ENCODE results near the gene STKLD1. TPM values are rescaled to one million over a fixed set of nuclear protein-coding genes. Genes with fewer than 3 reads are reported as not detected.
"Not testable (repeated sequence)": the region's sequence is repeated elsewhere in the genome, so short reads cannot be mapped to it uniquely, and the experiment has no call there.

STKLD1 gene
- total RNA-seq, 1 experiment from 2014 or later, result 4.1 TPM

- no peak overlapping the region for H3K27ac ChIP-seq (ENCODE audit: low read length)
- no TSS peak for BruUV-seq (replicated peaks)
Observed at GRCh38 chr9:133449760-133450159, 73.6 kb downstream of the STKLD1 start.

DNA sequence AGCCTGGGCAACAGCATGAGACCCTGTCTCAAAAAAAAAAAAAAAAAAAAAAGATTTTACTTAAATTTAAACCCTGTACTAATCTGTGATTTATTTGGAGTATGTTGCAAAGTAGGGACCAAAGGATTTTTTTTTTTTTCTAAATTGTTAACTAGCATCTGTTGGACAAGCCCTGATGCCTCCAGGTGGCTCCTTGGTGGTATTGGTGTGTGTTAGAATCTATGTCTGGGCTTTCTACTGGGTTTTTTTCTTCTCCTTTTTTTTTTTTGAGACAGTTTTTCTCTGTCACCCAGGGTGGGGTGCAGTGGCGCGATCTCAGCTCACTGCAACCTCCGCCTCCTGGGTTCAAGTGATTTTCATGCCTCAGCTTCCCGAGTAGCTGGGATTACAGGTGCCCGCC is 75.7 kb downstream of the STKLD1 start:
- POLR2A ChIA-PET (ENCODE audit: unreplicated experiment), result not testable (repeated sequence)

More at GRCh38 chr9:133449760-133450159, 73.6 kb downstream of the STKLD1 start:
- Histone ChIP-seq H3K9me2 (replicated peaks; ENCODE audit: low read length) (no peaks in the 10 kb centered on the region), H3K27me3 (ENCODE audit: low read length) (no peaks in the 10 kb centered on the region), H2AFZ (ENCODE audit: low read length) (no peak overlapping the region), H4K20me1 (ENCODE audit: low read length) (no peaks in the 10 kb centered on the region), H3K4me3 (ENCODE audit: low read length) (no peak overlapping the region), H3K4me2 (ENCODE audit: low read length) (no peak overlapping the region), H3K9me3 (ENCODE audit: low read length) (no peaks in the 10 kb centered on the region), H3K36me3 (ENCODE audit: low read depth, low read length) (no peaks in the 10 kb centered on the region), H3F3A (ENCODE audit: low read length, unreplicated experiment) (no peaks in the 10 kb centered on the region), H3K9ac (ENCODE audit: low read length) (no peak overlapping the region), H3K79me2 (ENCODE audit: low read length) (no peaks in the 10 kb centered on the region), H3K4me1 (ENCODE audit: insufficient read depth, low read length) (peaks cover 6% of the 10 kb centered on the region; the same call in 1 of the 2 replicates)
- TF ChIP-seq EZH2 (IDR thresholded peaks at IDR 0.05; ENCODE audit: low read length, unreplicated experiment), result no peak
- ChIA-PET POLR2A (ENCODE audit: unreplicated experiment) (no interaction called here), CTCF (no interaction called here)
- intact Hi-C loops (cut with micrococcal nuclease), result no loop called here
- peak; percentile 77 for DNase-seq
- peak; percentile 99 for ATAC-seq

DNA sequence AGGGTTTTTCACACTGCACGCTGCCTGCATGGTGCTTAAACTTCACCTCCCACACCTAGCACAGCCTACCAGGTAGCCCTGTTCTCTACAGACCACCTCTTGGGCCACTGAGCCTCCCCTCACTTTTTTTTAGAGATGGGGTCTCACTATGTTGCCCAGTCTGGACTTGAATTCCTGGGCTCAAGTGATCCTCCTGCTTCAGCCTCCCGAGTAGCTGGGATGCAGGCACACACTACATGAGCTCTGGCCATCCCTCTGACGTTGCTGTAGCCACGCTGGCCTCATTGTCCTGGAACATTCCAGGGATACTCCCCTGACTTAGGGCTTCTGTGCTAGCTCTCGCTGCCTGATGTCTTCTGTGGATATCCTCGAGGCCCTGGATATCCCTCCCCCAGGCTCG is 76.4 kb downstream of the STKLD1 start:
- Histone ChIP-seq H3K4me2 (ENCODE audit: low read length) (no peak overlapping the region), H2AFZ (ENCODE audit: low read length) (no peak overlapping the region), H3K4me3 (ENCODE audit: low read length) (no peak overlapping the region), H3K9me2 (replicated peaks; ENCODE audit: low read length) (no peaks in the 10 kb centered on the region), H3K4me1 (ENCODE audit: insufficient read depth, low read length) (peaks cover 6% of the 10 kb centered on the region; the same call in 1 of the 2 replicates), H3K9ac (ENCODE audit: low read length) (no peak overlapping the region), H3K9me3 (ENCODE audit: low read length) (no peaks in the 10 kb centered on the region), H3K27ac (ENCODE audit: low read length) (no peak overlapping the region), H4K20me1 (ENCODE audit: low read length) (no peaks in the 10 kb centered on the region), H3F3A (ENCODE audit: low read length, unreplicated experiment) (no peaks in the 10 kb centered on the region), H3K27me3 (ENCODE audit: low read length) (no peaks in the 10 kb centered on the region), H3K79me2 (ENCODE audit: low read length) (no peaks in the 10 kb centered on the region), H3K36me3 (ENCODE audit: low read depth, low read length) (no peaks in the 10 kb centered on the region)
- ChIA-PET POLR2A (ENCODE audit: unreplicated experiment) (no interaction called here), CTCF (no interaction called here)
- ATAC-seq (no peak), DNase-seq (no peak)
- intact Hi-C loops (cut with micrococcal nuclease), result no loop called here
- BruUV-seq (replicated peaks), result no TSS peak
- TF ChIP-seq EZH2 (IDR thresholded peaks at IDR 0.05; ENCODE audit: low read length, unreplicated experiment) (no peak), CTCF (conservative IDR thresholded peaks at IDR 0.05; ENCODE audit: low read depth, low read length) (no peak), EZH2phosphoT487 (IDR thresholded peaks at IDR 0.05; ENCODE audit: borderline replicate concordance, low read length) (no peak)

More for the DNA sequence above, 75.7 kb downstream of the STKLD1 start:
- H3K9me2 ChIP-seq (replicated peaks; ENCODE audit: low read length); H3K27me3 ChIP-seq (ENCODE audit: low read length); CTCF ChIA-PET; DNase-seq; intact Hi-C loops (cut with micrococcal nuclease); H3K4me1 ChIP-seq (ENCODE audit: insufficient read depth, low read length); BruUV-seq (replicated peaks); ATAC-seq; H3K4me2 ChIP-seq (ENCODE audit: low read length); H3K36me3 ChIP-seq (ENCODE audit: low read depth, low read length); H3K27ac ChIP-seq (ENCODE audit: low read length); H3K9ac ChIP-seq (ENCODE audit: low read length); H3K4me3 ChIP-seq (ENCODE audit: low read length); H3K9me3 ChIP-seq (ENCODE audit: low read length); H3K79me2 ChIP-seq (ENCODE audit: low read length); H3F3A ChIP-seq (ENCODE audit: low read length, unreplicated experiment); H2AFZ ChIP-seq (ENCODE audit: low read length); H4K20me1 ChIP-seq (ENCODE audit: low read length): not testable (repeated sequence)

DNA sequence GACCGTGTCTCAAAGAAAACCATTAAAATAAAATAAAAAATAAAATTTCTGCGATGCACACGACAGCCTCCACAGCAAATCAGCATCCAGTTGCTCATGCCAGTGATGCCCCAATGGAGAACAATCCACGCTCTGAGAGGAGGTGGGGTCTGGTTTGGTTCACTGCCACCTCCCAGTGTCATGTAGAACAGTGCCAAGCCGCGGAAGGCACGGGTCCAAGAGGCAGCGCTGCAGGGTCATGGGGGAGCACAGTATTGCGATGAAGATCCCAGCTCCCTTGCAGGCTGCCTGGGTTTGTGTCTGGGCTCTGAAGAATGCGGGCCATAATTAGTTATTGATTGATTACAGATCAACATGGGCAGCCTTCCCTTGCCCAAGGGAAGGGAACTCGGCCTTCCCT is 77.5 kb downstream of the STKLD1 start:
- peaks cover 6% of the 10 kb centered on the region; the same call in 1 of the 2 replicates for H3K4me1 ChIP-seq (ENCODE audit: insufficient read depth, low read length)
- H3K79me2 ChIP-seq (ENCODE audit: low read length), result no peaks in the 10 kb centered on the region
- no peak overlapping the region for H3K9ac ChIP-seq (ENCODE audit: low read length)
- POLR2A ChIA-PET (ENCODE audit: unreplicated experiment), result no interaction called here
- ATAC-seq (no peak), DNase-seq (no peak)
- H2AFZ ChIP-seq (ENCODE audit: low read length), result no peak overlapping the region
- H3F3A ChIP-seq (ENCODE audit: low read length, unreplicated experiment), result no peaks in the 10 kb centered on the region
- TF ChIP-seq EZH2phosphoT487 (IDR thresholded peaks at IDR 0.05; ENCODE audit: borderline replicate concordance, low read length), result no peak
- TF ChIP-seq EZH2 (IDR thresholded peaks at IDR 0.05; ENCODE audit: low read length, unreplicated experiment), result no peak
- no peak for TF ChIP-seq CTCF (conservative IDR thresholded peaks at IDR 0.05; ENCODE audit: low read depth, low read length)
- no peaks in the 10 kb centered on the region for H3K9me2 ChIP-seq (replicated peaks; ENCODE audit: low read length)
- no peaks in the 10 kb centered on the region for H3K27me3 ChIP-seq (ENCODE audit: low read length)
- no peak overlapping the region for H3K27ac ChIP-seq (ENCODE audit: low read length)
- H3K9me3 ChIP-seq (ENCODE audit: low read length), result no peaks in the 10 kb centered on the region
- no peaks in the 10 kb centered on the region for H3K36me3 ChIP-seq (ENCODE audit: low read depth, low read length)
- intact Hi-C loops (cut with micrococcal nuclease), result no loop called here
- BruUV-seq (replicated peaks), result no TSS peak
- CTCF ChIA-PET, result no interaction called here
- no peaks in the 10 kb centered on the region for H4K20me1 ChIP-seq (ENCODE audit: low read length)
- H3K4me3 ChIP-seq (ENCODE audit: low read length), result no peak overlapping the region
- no peak overlapping the region for H3K4me2 ChIP-seq (ENCODE audit: low read length)
